ENCODE data around the gene MYH10.

- TF ChIP-seq CTCF (IDR thresholded peaks at IDR 0.05) = peak in 2 of 6 experiments; percentile 15 to 17
- TF ChIP-seq POLR2A (IDR thresholded peaks at IDR 0.05) = peak in 1 of 4 donors; percentile 81
- no peak for TF ChIP-seq POLR2AphosphoS5 (IDR thresholded peaks at IDR 0.05)
- no peak for TF ChIP-seq EP300 (IDR thresholded peaks at IDR 0.05)
These were observed 194.2 kb downstream of the MYH10 start for GRCh38 chr17:8436169-8436843.

Measured in upper lobe of left lung (tissue), 4 donors.